Measurements from ENCODE around the gene PARD6G. TPM values are rescaled to one million over a fixed set of nuclear protein-coding genes. Genes with fewer than 3 reads are reported as not detected.

PARD6G gene, protein sequence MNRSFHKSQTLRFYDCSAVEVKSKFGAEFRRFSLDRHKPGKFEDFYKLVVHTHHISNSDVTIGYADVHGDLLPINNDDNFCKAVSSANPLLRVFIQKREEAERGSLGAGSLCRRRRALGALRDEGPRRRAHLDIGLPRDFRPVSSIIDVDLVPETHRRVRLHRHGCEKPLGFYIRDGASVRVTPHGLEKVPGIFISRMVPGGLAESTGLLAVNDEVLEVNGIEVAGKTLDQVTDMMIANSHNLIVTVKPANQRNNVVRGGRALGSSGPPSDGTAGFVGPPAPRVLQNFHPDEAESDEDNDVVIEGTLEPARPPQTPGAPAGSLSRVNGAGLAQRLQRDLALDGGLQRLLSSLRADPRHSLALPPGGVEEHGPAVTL
- 4.0 and 4.3 TPM in 2 replicates for polyA plus RNA-seq (2012; rRNA removed)
- 4.1 and 4.2 TPM in 2 replicates for polyA plus RNA-seq (2012; cell fraction: cytosol; rRNA removed)
- polyA plus RNA-seq (2012; cell fraction: nucleus; rRNA removed): 3.9 and 5.1 TPM in 2 replicates

- H2AFZ ChIP-seq (ENCODE audit: low read depth): peak within 1 kb of the TSS; percentile 84; the same call in 1 of the 2 replicates
- peak; percentile 98 for DNase-seq
- H3K36me3 ChIP-seq (replicated peaks in 1 of 2; ENCODE audit: control insufficient read depth in 1 of 2, insufficient read depth in 2 of 2, low read length in 1 of 2): no peaks in the 10 kb centered on the region
- peak within 1 kb of the TSS; percentile 81 to 94 for H3K4me3 ChIP-seq (ENCODE audit: low read depth in 2 of 2, low read length in 1 of 2)
- peak within 1 kb of the TSS in 1 of 2 experiments; percentile 40; a peak in 1 of 4 replicates for H3K27ac ChIP-seq (ENCODE audit: low read depth in 2 of 2, low read length in 1 of 2)
- no peaks in the 10 kb centered on the region for H3K9me3 ChIP-seq
- H3K27me3 ChIP-seq (ENCODE audit: insufficient read depth): no peaks in the 10 kb centered on the region
- H3K4me2 ChIP-seq: peak within 1 kb of the TSS; percentile 91
- peaks cover 8 to 12% of the 10 kb centered on the region in 2 experiments; a peak in 2 of 4 replicates for H3K4me1 ChIP-seq (ENCODE audit: control insufficient read depth in 1 of 2, insufficient read depth in 2 of 2, low read depth in 1 of 2, low read length in 1 of 2)
- ChIA-PET POLR2A (interaction anchor here (1.0 kb wide), 2 partner anchors 139 to 214 kb away, joined by 3 to 4 read pairs; partner anchors contain the start of gene ADNP2), CTCF (interaction anchor here (1.1 to 12.0 kb wide), 6 partner anchors 45 to 97 kb away, joined by 3 to 152 read pairs (median 4); no protein-coding TSS in a partner anchor)
- WGBS (ENCODE audit: low lambda C conversion rate): 0% methylated on average over 2 of the region's 60 CpGs
- peak within 1 kb of the TSS; percentile 81 for H3K9ac ChIP-seq
- H3K9me2 ChIP-seq: no peaks in the 10 kb centered on the region
- TF ChIP-seq USF1 (IDR thresholded peaks at IDR 0.05; ENCODE audit: borderline replicate concordance, low read depth) (no peak), CHD2 (IDR thresholded peaks at IDR 0.05; ENCODE audit: low read length, partially characterized antibody) (no peak), EP300 (IDR thresholded peaks at IDR 0.05; ENCODE audit: borderline replicate concordance in 1 of 2, low read depth in 1 of 2, low read length in 1 of 2) (no peak), TCF12 (IDR thresholded peaks at IDR 0.05) (no peak), RCOR1 (IDR thresholded peaks at IDR 0.05; ENCODE audit: low read length) (no peak), GATA2 (CRISPR knock-in tag; IDR thresholded peaks at IDR 0.05) (no peak), NRF1 (IDR thresholded peaks at IDR 0.05; ENCODE audit: low read depth, low read length) (peak; percentile 14; the same call in 1 of the 2 replicates), MEF2A (IDR thresholded peaks at IDR 0.05; ENCODE audit: borderline replicate concordance, low read depth) (no peak), RFX5 (IDR thresholded peaks at IDR 0.05; ENCODE audit: low read length) (no peak), FOXJ3 (CRISPR knock-in tag; IDR thresholded peaks at IDR 0.05) (no peak), FOSL2 (IDR thresholded peaks at IDR 0.05; ENCODE audit: borderline replicate concordance, low read depth) (no peak)
- TF ChIP-seq, protein P1, sequence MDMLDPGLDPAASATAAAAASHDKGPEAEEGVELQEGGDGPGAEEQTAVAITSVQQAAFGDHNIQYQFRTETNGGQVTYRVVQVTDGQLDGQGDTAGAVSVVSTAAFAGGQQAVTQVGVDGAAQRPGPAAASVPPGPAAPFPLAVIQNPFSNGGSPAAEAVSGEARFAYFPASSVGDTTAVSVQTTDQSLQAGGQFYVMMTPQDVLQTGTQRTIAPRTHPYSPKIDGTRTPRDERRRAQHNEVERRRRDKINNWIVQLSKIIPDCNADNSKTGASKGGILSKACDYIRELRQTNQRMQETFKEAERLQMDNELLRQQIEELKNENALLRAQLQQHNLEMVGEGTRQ (IDR thresholded peaks at IDR 0.05; ENCODE audit: borderline replicate concordance, low read depth, low read length): no peak
- TF ChIP-seq, protein P2, sequence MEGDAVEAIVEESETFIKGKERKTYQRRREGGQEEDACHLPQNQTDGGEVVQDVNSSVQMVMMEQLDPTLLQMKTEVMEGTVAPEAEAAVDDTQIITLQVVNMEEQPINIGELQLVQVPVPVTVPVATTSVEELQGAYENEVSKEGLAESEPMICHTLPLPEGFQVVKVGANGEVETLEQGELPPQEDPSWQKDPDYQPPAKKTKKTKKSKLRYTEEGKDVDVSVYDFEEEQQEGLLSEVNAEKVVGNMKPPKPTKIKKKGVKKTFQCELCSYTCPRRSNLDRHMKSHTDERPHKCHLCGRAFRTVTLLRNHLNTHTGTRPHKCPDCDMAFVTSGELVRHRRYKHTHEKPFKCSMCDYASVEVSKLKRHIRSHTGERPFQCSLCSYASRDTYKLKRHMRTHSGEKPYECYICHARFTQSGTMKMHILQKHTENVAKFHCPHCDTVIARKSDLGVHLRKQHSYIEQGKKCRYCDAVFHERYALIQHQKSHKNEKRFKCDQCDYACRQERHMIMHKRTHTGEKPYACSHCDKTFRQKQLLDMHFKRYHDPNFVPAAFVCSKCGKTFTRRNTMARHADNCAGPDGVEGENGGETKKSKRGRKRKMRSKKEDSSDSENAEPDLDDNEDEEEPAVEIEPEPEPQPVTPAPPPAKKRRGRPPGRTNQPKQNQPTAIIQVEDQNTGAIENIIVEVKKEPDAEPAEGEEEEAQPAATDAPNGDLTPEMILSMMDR (IDR thresholded peaks at IDR 0.05): peak; percentile 25; the same call in 1 of the 2 replicates
- peaks cover 6% of the 10 kb centered on the region for H3F3A ChIP-seq (replicated peaks; ENCODE audit: insufficient read depth)
- peaks cover under 1% of the 10 kb centered on the region; the same call in 1 of the 2 replicates for H3K79me2 ChIP-seq (ENCODE audit: insufficient read depth)
- H4K20me1 ChIP-seq (ENCODE audit: insufficient read depth): no peaks in the 10 kb centered on the region
These were observed at the start of gene PARD6G for GRCh38 chr18:80247393-80247841. TSS of gene PARD6G (minus strand) at chr18:80247514. CDS start at chr18:80247348, 166 bp downstream.

All from SK-N-SH (cell line).